ENCODE results near the gene TRIM14.

GRCh38 chr9:98054376-98054951 is 64.6 kb downstream of the TRIM14 start:
- no peak for TF ChIP-seq PKNOX1 (IDR thresholded peaks at IDR 0.05)
- TF ChIP-seq SP1 (IDR thresholded peaks at IDR 0.05), result no peak
- TF ChIP-seq FOXM1 (IDR thresholded peaks at IDR 0.05; ENCODE audit: borderline replicate concordance), result no peak
- TF ChIP-seq TARDBP (IDR thresholded peaks at IDR 0.05), result no peak
- no peak for TF ChIP-seq ARNT (IDR thresholded peaks at IDR 0.05)
- no peak for TF ChIP-seq HDGF (IDR thresholded peaks at IDR 0.05; ENCODE audit: borderline replicate concordance)
- TF ChIP-seq NFRKB (IDR thresholded peaks at IDR 0.05), result no peak
- no peak for TF ChIP-seq BHLHE40 (IDR thresholded peaks at IDR 0.05; ENCODE audit: borderline replicate concordance)
- no peak for TF ChIP-seq SUZ12 (IDR thresholded peaks at IDR 0.05)
- no peak for TF ChIP-seq ELF4 (IDR thresholded peaks at IDR 0.05)

Measured in HEK293T (cell line).